Pancreas (tissue), 10 donors: Measurements from ENCODE around the gene ENAM. TPM values are rescaled to one million over a fixed set of nuclear protein-coding genes. Genes with fewer than 3 reads are reported as not detected.
"Not testable (repeated sequence)": the region's sequence is repeated elsewhere in the genome, so short reads cannot be mapped to it uniquely, and the experiment has no call there.

ENCODE experiments used
- ATAC-seq, 4 donors: fragments of 200-7000 bp; cut with Tn5 transposase; one replicate each; pipeline versions ENCODE4 v1.8.0 to v1.9.1; 2020; ENCODE audit warnings: mild to moderate bottlenecking in 4 of 4, moderate library complexity in 4 of 4
- DNase-seq, 6 donors: peaks; one replicate each; pipeline ENCODE4 v3.0.0-alpha.2; 2020
- FAIRE-seq: peaks from 2 replicates; lab custom pipeline; 2012; peaks lifted over from hg19 to GRCh38; lab: Jason Lieb, UNC
- H3K27ac ChIP-seq, 4 donors: fragments of 200-600 bp; sonication (generic); 1 replicate in 3 of 4; 2 replicates in 1 of 4; pipeline versions ENCODE4 v1.5.0 to v1.8.0; 2020
- H3K27me3 ChIP-seq, 4 donors: fragments of 200-600 bp; one replicate each; pipeline ENCODE4 v1.8.0; 2021
- H3K36me3 ChIP-seq, 3 donors: fragments of 200-600 bp; sonication (generic) in 1 of 3; one replicate each; pipeline versions ENCODE4 v1.5.0 to v1.8.0; 2020 to 2021
- H3K4me1 ChIP-seq, 3 donors: fragments of 200-600 bp; one replicate each; pipeline ENCODE4 v1.8.0; 2021
- H3K4me3 ChIP-seq, 4 donors: fragments of 200-600 bp; sonication (generic) in 2 of 4; one replicate each; pipeline versions ENCODE4 v1.5.0 to v1.8.0; 2020 to 2021
- H3K9me3 ChIP-seq, 4 donors: fragments of 200-600 bp; one replicate each; pipeline ENCODE4 v1.8.0; 2021
- WGBS, 2 donors: extraction: QIAGEN DNeasy Blood & Tissue Kit; methylation state at CpG; one replicate each; pipeline ENCODE4 v1.1.7; 2013; 5-methylcytosine and 5-hydroxymethylcytosine counted together
- intact Hi-C, 3 donors: fragments of 100-400 bp; cut with DNase I; formaldehyde crosslinking; loops; one replicate each; pipeline versions ENCODE4 v1.11.1 to v1.14.2; 2022
- polyA plus RNA-seq, 2 donors: library from polyadenylated mRNA; stranded (reverse); fragments of 200-250 nt; gene quantifications; one replicate each; pipeline ENCODE4 v1.2.3, GENCODE V29; 2013
- total RNA-seq, 6 donors: library from RNA; stranded (reverse); fragmentation: NEBNext Ultra II Directional in 4 of 6; extraction: Animal tissue kit (Norgen Biotek cat#: 25700) in 4 of 6; gene quantifications; one replicate each; pipeline versions ENCODE4 v1.2.1 to v1.2.4, GENCODE V29; 2021 to 2023
- TF ChIP-seq, protein P1 (sequence below), 4 donors: fragments of 200-600 bp; sonication (generic) in 3 of 4; IDR thresholded peaks; one replicate each; pipeline versions ENCODE4 v1.5.0 to v1.8.0; 2021; ENCODE audit warnings: antibody characterized with exemption in 4 of 4
- donor health status: healthy with polysubstance abuse.
- donor health status: DM: no; HTN: no; CAD: no; lungs with moderate emphysema.
- donor health status: DM: no; HTN: no; CAD: no.
- donor health status: control.
- donor health status: control.
- donor health status: Bipolar disorder and iron deficiency.
- donor health status: DM: yes; HTN: yes; CAD: no.
- donor health status: DM: no; HTN: no; CAD: no.
- donor health status: DM: no; HTN: no; CAD: no.
- donor health status: DM: yes; HTN: yes; CAD: no.

ENAM gene
- total and polyA plus RNA-seq, 8 donors, result 0.57 to 3.2 (median 1.3) TPM

DNA sequence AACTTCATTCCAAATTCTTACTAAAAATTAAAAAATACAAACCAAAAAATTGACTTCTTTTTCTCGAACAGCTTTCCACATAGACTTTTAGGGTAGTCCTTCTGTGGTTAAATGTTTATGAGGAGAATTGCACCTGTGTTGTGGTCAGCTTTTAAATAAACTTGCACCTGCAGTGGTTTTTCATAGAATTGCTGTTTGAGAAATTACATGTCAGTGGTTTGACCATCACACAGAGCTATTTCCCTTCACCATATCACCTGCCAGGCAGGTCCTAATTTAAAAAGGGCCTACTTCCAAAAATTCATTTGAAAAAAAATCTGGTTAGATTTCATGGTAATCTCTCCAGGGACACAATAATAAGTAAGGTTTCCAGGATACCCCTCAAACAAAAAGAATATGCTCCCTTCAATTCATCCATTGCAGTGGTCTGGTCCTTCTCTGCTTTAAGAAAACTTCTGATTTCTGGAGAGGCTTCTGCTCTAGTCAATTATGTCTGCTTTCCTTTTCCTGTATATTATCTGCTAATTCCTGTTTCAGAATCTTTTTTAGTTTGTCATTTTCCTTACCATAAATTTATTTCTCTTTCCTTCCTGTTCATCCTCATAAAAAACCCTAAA, 49.9 kb downstream of the ENAM start:
- Histone ChIP-seq H3K9me3 (no peaks in the 10 kb centered on the region), H3K36me3 (no peaks in the 10 kb centered on the region), H3K27ac (no peak overlapping the region), H3K4me1 (no peaks in the 10 kb centered on the region), H3K4me3 (no peak overlapping the region), H3K27me3 (no peaks in the 10 kb centered on the region)
- TF ChIP-seq, protein P1, sequence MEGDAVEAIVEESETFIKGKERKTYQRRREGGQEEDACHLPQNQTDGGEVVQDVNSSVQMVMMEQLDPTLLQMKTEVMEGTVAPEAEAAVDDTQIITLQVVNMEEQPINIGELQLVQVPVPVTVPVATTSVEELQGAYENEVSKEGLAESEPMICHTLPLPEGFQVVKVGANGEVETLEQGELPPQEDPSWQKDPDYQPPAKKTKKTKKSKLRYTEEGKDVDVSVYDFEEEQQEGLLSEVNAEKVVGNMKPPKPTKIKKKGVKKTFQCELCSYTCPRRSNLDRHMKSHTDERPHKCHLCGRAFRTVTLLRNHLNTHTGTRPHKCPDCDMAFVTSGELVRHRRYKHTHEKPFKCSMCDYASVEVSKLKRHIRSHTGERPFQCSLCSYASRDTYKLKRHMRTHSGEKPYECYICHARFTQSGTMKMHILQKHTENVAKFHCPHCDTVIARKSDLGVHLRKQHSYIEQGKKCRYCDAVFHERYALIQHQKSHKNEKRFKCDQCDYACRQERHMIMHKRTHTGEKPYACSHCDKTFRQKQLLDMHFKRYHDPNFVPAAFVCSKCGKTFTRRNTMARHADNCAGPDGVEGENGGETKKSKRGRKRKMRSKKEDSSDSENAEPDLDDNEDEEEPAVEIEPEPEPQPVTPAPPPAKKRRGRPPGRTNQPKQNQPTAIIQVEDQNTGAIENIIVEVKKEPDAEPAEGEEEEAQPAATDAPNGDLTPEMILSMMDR (IDR thresholded peaks at IDR 0.05), result no peak
- DNase-seq (no peak), FAIRE-seq (no peak), ATAC-seq (no peak)
- WGBS, 2 donors, result 86 to 93% methylated on average over 1 of the region's 1 CpG
- intact Hi-C loops, result no loop called here

GRCh38 chr4:70680934-70681333, 52.4 kb downstream of the ENAM start:
- Histone ChIP-seq H3K4me1 (no peaks in the 10 kb centered on the region), H3K27me3 (no peaks in the 10 kb centered on the region), H3K4me3 (no peak overlapping the region), H3K9me3 (no peaks in the 10 kb centered on the region), H3K27ac (no peak overlapping the region), H3K36me3 (no peaks in the 10 kb centered on the region)
- ATAC-seq (no peak), FAIRE-seq (no peak), DNase-seq (no peak)
- intact Hi-C loops, result no loop called here
- TF ChIP-seq, protein P1 (IDR thresholded peaks at IDR 0.05), result no peak

DNA sequence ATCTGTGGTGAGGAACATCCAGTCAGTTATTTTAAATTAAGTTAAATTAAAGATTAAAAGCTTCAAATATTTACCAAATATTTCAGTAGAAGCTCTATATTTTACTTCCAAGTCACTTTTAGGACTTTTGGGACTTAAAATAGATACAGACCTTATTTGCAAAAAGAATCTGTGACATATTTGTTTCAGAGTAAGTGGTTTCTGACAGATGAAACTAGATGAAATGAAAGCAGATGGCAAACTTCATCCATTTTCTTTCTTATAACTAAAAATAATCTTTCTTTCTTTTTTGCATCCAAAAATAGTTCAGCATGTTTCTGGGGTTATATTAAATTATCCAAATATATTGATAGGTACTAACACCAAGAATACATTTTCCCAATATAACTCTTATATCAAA, 53.2 kb downstream of the ENAM start:
- FAIRE-seq, result no peak
- H3K4me3 ChIP-seq, result no peak overlapping the region
- no peak for ATAC-seq
- no peak for DNase-seq
- H3K27me3 ChIP-seq, result no peaks in the 10 kb centered on the region
- H3K9me3 ChIP-seq, result no peaks in the 10 kb centered on the region
- intact Hi-C loops, result no loop called here
- no peak overlapping the region for H3K27ac ChIP-seq
- TF ChIP-seq, protein P1 (IDR thresholded peaks at IDR 0.05), result no peak
- no peaks in the 10 kb centered on the region for H3K4me1 ChIP-seq
- H3K36me3 ChIP-seq, result no peaks in the 10 kb centered on the region

DNA sequence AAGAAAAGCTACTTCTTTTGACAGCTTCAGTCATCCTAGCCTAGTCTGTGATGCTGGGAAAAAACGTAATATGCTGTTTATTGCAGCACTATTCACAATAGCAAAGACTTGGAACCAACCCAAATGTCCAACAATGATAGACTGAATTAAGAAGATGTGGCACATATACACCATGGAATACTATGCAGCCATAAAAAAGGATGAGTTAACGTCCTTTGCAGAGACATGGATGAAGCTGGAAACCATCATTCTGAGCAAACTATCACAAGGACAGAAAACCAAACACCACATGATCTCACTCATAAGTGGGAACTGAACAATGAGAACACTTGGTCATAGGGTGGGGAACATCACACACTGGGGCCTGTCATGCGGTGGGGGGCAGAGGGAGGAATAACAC, 53.6 kb downstream of the ENAM start:
- FAIRE-seq, H3K27me3 ChIP-seq, H3K27ac ChIP-seq, H3K4me3 ChIP-seq, ATAC-seq, DNase-seq, H3K9me3 ChIP-seq, H3K4me1 ChIP-seq, intact Hi-C loops, H3K36me3 ChIP-seq: not testable (repeated sequence)
- 77 to 82% methylated on average over 3 of the region's 3 CpGs for WGBS, 2 donors

GRCh38 chr4:70687392-70687791, 58.8 kb downstream of the ENAM start:
- Histone ChIP-seq H3K27ac (peak overlapping the region; percentile 82 to 93 (median 90)), H3K36me3 (no peaks in the 10 kb centered on the region), H3K27me3 (no peaks in the 10 kb centered on the region), H3K4me3 (peak overlapping the region; percentile 44 to 73 (median 68)), H3K9me3 (no peaks in the 10 kb centered on the region), H3K4me1 (peaks cover 17 to 29% (median 22%) of the 10 kb centered on the region in 3 donors)
- 57 to 62% methylated on average over 13 of the region's 13 CpGs for WGBS, 2 donors
- TF ChIP-seq, protein P1 (IDR thresholded peaks at IDR 0.05), result no peak
- DNase-seq, result peak in 1 of 6 donors; percentile 22
- intact Hi-C loops, result no loop called here
- peak in 1 of 4 donors; percentile 1 for ATAC-seq
- FAIRE-seq, result no peak
